Sigmoid colon (tissue), 4 donors: ENCODE measurements around the gene PHOX2A.

ENCODE experiments used
- EP300 ChIP-seq, 4 donors: sonication (generic); formaldehyde crosslinking; IDR thresholded peaks; one replicate each; pipeline ENCODE4 v1.6.1; 2017; ENCODE audit warnings: antibody characterized with exemption in 4 of 4
- POLR2A ChIP-seq, 2 donors: fragments of 450-650 bp; IDR thresholded peaks; one replicate each; pipeline ENCODE4 v1.6.1; 2016; ENCODE audit warnings: antibody characterized with exemption in 2 of 2, mild to moderate bottlenecking in 2 of 2, moderate library complexity in 2 of 2
- POLR2AphosphoS5 ChIP-seq, 4 donors: sonication (generic); formaldehyde crosslinking; IDR thresholded peaks; one replicate each; pipeline ENCODE4 v1.6.1; 2017; ENCODE audit warnings: antibody characterized with exemption in 4 of 4
- TF ChIP-seq, protein P1 (sequence below), 4 experiments: fragments of 450-650 bp in 3 of 4; fragments of 200-600 bp in 1 of 4; IDR thresholded peaks; one replicate each; pipeline ENCODE4 v1.5.1; 2016 to 2019; ENCODE audit warnings: antibody characterized with exemption in 4 of 4, mild to moderate bottlenecking in 3 of 4, moderate library complexity in 2 of 4

DNA sequence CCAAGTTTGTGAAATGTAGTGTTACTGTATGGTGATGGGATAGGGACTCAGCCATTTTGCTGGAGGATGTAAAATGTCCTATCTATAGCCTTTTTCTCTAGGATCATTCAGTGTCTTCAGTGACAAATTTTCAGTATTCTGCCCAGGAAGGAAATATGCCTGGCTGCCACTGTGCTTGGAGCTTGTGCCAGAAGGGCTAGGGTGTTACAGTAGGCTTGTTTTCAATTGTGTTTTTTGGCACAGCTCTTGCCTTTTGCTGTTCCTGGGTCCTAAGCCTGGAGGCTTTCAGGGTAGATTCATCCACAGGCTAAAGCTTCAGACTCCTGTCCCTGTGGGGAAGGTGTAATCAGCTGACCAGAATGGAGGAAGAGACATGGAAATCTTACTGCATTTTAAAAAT lies 22.0 kb upstream of the PHOX2A start:
- TF ChIP-seq, protein P1, sequence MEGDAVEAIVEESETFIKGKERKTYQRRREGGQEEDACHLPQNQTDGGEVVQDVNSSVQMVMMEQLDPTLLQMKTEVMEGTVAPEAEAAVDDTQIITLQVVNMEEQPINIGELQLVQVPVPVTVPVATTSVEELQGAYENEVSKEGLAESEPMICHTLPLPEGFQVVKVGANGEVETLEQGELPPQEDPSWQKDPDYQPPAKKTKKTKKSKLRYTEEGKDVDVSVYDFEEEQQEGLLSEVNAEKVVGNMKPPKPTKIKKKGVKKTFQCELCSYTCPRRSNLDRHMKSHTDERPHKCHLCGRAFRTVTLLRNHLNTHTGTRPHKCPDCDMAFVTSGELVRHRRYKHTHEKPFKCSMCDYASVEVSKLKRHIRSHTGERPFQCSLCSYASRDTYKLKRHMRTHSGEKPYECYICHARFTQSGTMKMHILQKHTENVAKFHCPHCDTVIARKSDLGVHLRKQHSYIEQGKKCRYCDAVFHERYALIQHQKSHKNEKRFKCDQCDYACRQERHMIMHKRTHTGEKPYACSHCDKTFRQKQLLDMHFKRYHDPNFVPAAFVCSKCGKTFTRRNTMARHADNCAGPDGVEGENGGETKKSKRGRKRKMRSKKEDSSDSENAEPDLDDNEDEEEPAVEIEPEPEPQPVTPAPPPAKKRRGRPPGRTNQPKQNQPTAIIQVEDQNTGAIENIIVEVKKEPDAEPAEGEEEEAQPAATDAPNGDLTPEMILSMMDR (IDR thresholded peaks at IDR 0.05) = no peak
- no peak for TF ChIP-seq POLR2A (IDR thresholded peaks at IDR 0.05)
- no peak for TF ChIP-seq POLR2AphosphoS5 (IDR thresholded peaks at IDR 0.05)
- TF ChIP-seq EP300 (IDR thresholded peaks at IDR 0.05) = no peak
